Astrocyte of the cerebellum (primary cell): ENCODE measurements around the gene DGKQ.

Source experiments
- DNase-seq: peaks from one replicate; pipeline ENCODE4 v3.0.0-alpha.2; 2011; ENCODE audit warnings: low read depth
- H3K4me3 ChIP-seq: 2 replicates; pipeline ENCODE4 v1.5.1; 2011; ENCODE audit warnings: mild to moderate bottlenecking, low read depth, low read length, moderate library complexity
- in situ Hi-C: cut with HindIII; loops from 2 replicates; pipeline ENCODE4 v1.10.0; 2017; ENCODE audit warnings: low sequenced_read_pairs
- TF ChIP-seq, protein P1 (sequence below): IDR thresholded peaks from 2 replicates; pipeline ENCODE4 v1.5.1; 2012; ENCODE audit warnings: low read length, low read depth, moderate library complexity, mild to moderate bottlenecking; ENCODE audit errors: missing control alignments

The DGKQ gene

DNA sequence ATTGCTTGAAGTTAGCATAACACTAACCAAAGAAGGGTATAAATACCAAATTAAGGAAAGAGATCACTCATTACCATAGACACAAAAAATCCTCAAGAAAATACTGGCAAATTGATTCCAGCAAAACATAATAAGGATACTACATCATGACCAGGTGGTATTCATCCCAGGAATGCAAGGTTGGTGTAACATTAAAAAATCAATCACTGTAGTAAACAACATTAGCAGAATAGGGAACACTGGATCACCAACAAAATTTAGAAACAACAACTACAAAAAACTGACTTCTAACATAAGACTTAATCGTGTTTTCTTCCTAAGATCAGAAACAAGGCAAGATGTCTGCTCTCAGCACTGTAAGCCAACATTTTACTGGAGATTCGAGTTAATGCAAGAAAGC, 55.4 kb downstream of the DGKQ start:
- TF ChIP-seq, protein P1, sequence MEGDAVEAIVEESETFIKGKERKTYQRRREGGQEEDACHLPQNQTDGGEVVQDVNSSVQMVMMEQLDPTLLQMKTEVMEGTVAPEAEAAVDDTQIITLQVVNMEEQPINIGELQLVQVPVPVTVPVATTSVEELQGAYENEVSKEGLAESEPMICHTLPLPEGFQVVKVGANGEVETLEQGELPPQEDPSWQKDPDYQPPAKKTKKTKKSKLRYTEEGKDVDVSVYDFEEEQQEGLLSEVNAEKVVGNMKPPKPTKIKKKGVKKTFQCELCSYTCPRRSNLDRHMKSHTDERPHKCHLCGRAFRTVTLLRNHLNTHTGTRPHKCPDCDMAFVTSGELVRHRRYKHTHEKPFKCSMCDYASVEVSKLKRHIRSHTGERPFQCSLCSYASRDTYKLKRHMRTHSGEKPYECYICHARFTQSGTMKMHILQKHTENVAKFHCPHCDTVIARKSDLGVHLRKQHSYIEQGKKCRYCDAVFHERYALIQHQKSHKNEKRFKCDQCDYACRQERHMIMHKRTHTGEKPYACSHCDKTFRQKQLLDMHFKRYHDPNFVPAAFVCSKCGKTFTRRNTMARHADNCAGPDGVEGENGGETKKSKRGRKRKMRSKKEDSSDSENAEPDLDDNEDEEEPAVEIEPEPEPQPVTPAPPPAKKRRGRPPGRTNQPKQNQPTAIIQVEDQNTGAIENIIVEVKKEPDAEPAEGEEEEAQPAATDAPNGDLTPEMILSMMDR = no peak
- no peak for DNase-seq
- in situ Hi-C loops = no loop called here
- no peak overlapping the region for H3K4me3 ChIP-seq

DNA sequence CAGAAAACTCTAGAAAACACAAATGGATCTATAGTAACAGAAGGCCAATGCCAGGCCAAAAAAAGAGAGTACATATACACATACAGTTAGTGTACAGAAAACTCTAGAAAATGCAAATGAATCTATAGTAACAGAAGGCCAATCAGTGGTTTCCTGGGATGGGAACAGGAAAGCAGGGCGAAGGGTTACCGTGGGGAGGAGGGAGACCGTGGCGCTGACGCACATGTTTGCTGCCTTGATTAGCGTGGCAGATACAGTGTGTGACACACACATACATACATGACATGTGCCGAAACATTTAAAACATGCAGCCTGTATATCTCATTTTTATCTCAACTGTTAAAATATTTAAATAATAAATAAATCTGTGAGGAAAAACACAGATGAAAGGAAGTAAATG, 55.9 kb downstream of the DGKQ start:
- H3K4me3 ChIP-seq = no peak overlapping the region
- TF ChIP-seq, protein P1 = no peak
- DNase-seq = no peak
- in situ Hi-C loops = no loop called here

DNA sequence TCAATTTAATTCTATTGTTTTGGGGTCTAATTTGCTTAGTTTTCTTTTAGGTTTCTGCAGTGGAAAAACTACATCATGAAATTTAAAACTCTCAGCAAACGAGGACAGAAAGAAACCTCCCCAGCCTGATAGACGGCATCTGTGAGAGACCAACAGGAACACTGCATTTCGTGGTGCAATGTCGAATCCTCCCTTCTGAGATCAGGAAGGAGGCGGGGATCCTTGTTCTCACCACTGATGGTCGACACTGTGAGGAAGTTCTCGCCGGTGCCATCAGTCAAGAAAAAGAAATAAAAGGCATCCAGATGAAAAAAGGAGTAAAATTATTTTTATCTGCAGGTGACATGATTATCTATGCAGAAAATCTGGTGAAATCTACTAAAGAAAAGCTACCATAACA, 57.8 kb downstream of the DGKQ start:
- in situ Hi-C loops = no loop called here
- TF ChIP-seq, protein P1 = no peak
- DNase-seq = no peak
- H3K4me3 ChIP-seq = no peak overlapping the region

DNA sequence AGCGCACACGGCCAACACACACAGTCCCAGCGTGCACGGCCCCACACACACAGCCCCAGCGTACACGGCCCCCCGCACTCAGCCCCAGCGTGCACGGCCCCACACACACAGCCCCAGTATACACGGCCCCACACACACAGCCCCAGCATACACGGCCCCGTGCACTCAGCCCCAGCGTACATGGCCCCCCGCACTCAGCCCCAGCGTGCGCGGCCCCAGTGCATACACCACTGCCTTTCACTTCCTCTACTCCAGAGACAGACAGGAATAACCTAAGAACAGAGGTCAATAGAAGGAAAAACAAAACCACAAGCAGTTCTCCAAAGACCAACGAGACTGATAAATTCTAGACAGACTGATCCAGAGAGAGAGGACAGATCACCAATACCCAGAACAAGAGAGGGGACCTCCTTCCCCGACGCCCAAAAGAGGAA, 58.3 kb downstream of the DGKQ start:
- in situ Hi-C loops = no loop called here
- H3K4me3 ChIP-seq = no peak overlapping the region

DNA sequence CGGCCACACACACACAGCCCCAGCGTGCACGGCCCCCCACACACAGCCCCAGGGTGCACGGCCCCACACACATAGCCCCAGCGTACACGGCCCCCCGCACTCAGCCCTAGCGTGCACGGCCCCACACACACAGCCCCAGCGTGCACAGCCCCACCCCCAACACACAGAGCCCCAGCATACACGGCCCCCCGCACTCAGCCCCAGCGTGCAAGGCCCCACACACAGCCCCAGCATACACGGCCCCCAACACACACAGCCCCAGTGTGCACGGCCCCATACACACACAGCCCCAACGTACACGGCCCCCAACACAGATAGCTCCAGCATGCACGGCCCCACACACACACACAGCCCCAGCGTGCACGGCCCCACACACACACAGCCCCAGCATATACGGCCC, 58.8 kb downstream of the DGKQ start:
- TF ChIP-seq, protein P1 = no peak
- DNase-seq = no peak
- no peak overlapping the region for H3K4me3 ChIP-seq
- in situ Hi-C loops = no loop called here

More for the DNA sequence above, 58.3 kb downstream of the DGKQ start:
- TF ChIP-seq, protein P1 = no peak
- no peak for DNase-seq

DNA sequence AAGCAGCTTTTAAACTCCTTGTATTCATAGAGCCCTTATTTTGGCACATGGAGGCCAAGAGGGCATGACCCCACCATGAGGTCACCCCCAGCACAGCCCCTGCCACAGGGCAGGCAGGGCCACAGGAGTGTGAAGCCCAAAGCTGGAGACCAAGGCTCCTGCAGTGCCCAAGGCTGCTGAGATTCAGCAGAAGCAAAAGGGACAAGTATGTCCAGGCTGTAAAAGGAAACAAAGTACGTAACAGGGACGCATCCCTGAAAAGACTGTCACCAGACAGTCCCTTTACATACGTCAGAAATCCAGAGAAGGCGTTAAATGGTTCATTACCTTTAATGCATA, 60.1 kb downstream of the DGKQ start:
- no peak for DNase-seq
- in situ Hi-C loops = no loop called here
- TF ChIP-seq, protein P1 = no peak
- no peak overlapping the region for H3K4me3 ChIP-seq
